ENCODE data around the gene PRSS3.
"Not testable (repeated sequence)": the region's sequence is repeated elsewhere in the genome, so short reads cannot be mapped to it uniquely, and the experiment has no call there.

DNA sequence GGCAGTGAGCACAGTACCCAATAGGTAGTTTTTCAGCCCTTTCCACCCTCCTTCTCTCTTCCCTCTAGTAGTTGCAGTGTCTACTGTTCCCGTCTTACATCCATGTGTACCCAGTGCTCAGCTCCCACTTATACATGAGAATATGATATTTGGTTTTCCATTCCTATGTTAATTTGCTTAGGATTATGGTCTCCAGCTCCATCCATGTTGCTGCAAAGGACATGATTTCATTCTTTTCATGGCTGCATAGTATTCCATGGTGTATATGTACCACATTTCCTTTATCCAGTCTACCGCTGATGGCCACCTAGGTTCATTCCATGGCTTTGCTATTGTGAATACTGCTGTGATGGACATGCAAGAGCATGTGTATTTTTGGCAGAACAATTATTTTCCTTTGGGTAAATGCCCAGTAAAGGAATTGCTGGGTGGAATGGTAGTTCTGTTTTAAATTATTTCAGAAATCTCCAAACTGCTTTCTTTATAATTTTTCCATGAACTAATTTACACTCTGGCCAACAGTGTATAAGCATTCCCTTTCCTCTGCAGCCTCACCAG lies 6.7 kb downstream of the PRSS3 start:
- TF ChIP-seq POLR2A, CTCF, POLR2AphosphoS5 (IDR thresholded peaks at IDR 0.05): not testable (repeated sequence)

Measured in stomach (tissue), 4 donors.